HG03460 (cell line): ENCODE data around the gene CDX1.

Experiments
- ATAC-seq: cut with Tn5 transposase; IDR thresholded peaks from one replicate; pipeline ENCODE4 v1.9.1; 2021; ENCODE audit not compliant: unreplicated experiment

Gene CDX1

GRCh38 chr5:150162142-150162513 is 4.5 kb upstream of the CDX1 start:
- ATAC-seq = no peak

GRCh38 chr5:150163035-150163434 is 3.5 kb upstream of the CDX1 start:
- ATAC-seq = no peak

- ATAC-seq = no peak
These were observed 3.0 kb upstream of the CDX1 start for GRCh38 chr5:150163547-150164059.

- ATAC-seq = no peak
These were observed 2.2 kb upstream of the CDX1 start for GRCh38 chr5:150164211-150164980.

- ATAC-seq = no peak
These were observed 435 bp upstream of the CDX1 start for GRCh38 chr5:150166037-150166649.

- ATAC-seq = no peak
These were observed 903 bp downstream of the CDX1 start for GRCh38 chr5:150167512-150167850.

GRCh38 chr5:150167908-150168307 is 1.3 kb downstream of the CDX1 start:
- no peak for ATAC-seq

GRCh38 chr5:150168864-150169263 is 2.3 kb downstream of the CDX1 start:
- ATAC-seq = no peak

GRCh38 chr5:150172145-150172544 is 5.6 kb downstream of the CDX1 start:
- no peak for ATAC-seq

GRCh38 chr5:150172556-150172955 is 6.0 kb downstream of the CDX1 start:
- no peak for ATAC-seq

GRCh38 chr5:150173161-150173560 is 6.6 kb downstream of the CDX1 start:
- no peak for ATAC-seq

- ATAC-seq = no peak
These were observed 7.7 kb downstream of the CDX1 start for GRCh38 chr5:150174285-150174684.

- no peak for ATAC-seq
These were observed 8.5 kb downstream of the CDX1 start for GRCh38 chr5:150175076-150175475.

- ATAC-seq = no peak
These were observed 9.0 kb downstream of the CDX1 start for GRCh38 chr5:150175536-150175935.

- ATAC-seq = no peak
These were observed 10.3 kb downstream of the CDX1 start for GRCh38 chr5:150176745-150177477.

- no peak for ATAC-seq
These were observed 11.1 kb downstream of the CDX1 start for GRCh38 chr5:150177721-150178120.

- ATAC-seq = peak; percentile 58
These were observed 11.7 kb downstream of the CDX1 start for GRCh38 chr5:150178262-150178661.

- ATAC-seq = no peak
These were observed 12.5 kb downstream of the CDX1 start for GRCh38 chr5:150179019-150179620.

- no peak for ATAC-seq
These were observed 13.9 kb downstream of the CDX1 start for GRCh38 chr5:150180241-150181026.

- ATAC-seq = no peak
These were observed 14.4 kb downstream of the CDX1 start for GRCh38 chr5:150181027-150181426.
